ENCODE results near the gene BTRC.

Gene BTRC

GRCh38 chr10:101569622-101570427 is 215.9 kb downstream of the BTRC start:
- DNase-seq: peak; percentile 70

- DNase-seq: no peak
Measured at GRCh38 chr10:101570428-101571270, 216.7 kb downstream of the BTRC start.

- no peak for DNase-seq
Measured at GRCh38 chr10:101571271-101571925, 217.4 kb downstream of the BTRC start.

GRCh38 chr10:101572126-101572525 is 218.2 kb downstream of the BTRC start:
- DNase-seq: no peak

- DNase-seq: no peak
Measured at GRCh38 chr10:101572785-101573184, 218.8 kb downstream of the BTRC start.

GRCh38 chr10:101573885-101574753 is 220.2 kb downstream of the BTRC start:
- no peak for DNase-seq

GRCh38 chr10:101575091-101575490 is 221.1 kb downstream of the BTRC start:
- no peak for DNase-seq

- no peak for DNase-seq
Measured at GRCh38 chr10:101575580-101576210, 221.7 kb downstream of the BTRC start.

GRCh38 chr10:101576211-101576863 is 222.4 kb downstream of the BTRC start:
- DNase-seq: no peak

GRCh38 chr10:101577121-101577871 is 223.3 kb downstream of the BTRC start:
- DNase-seq: no peak

GRCh38 chr10:101578192-101578591 is 224.2 kb downstream of the BTRC start:
- DNase-seq: no peak

GRCh38 chr10:101578803-101579515 is 225.0 kb downstream of the BTRC start:
- no peak for DNase-seq

GRCh38 chr10:101579516-101579870 is 225.5 kb downstream of the BTRC start:
- no peak for DNase-seq

- no peak for DNase-seq
Measured at GRCh38 chr10:101580486-101581399, 226.8 kb downstream of the BTRC start.

GRCh38 chr10:101585841-101586240 is 231.9 kb downstream of the BTRC start:
- no peak for DNase-seq

GRCh38 chr10:101587725-101588653 is 234.0 kb downstream of the BTRC start, which contains the start of the genes DPCD and POLL:
Gene DPCD, plus strand, starts transcription at chr10:101588321. Its CDS starts 16 bp downstream, at chr10:101588337.
Gene POLL, minus strand, starts transcription at chr10:101588257. Its CDS starts 897 bp downstream, at chr10:101587360.
- DNase-seq: peak; percentile 83

GRCh38 chr10:101588879-101589278 is 234.9 kb downstream of the BTRC start:
- no peak for DNase-seq

Data from activated effector memory CD4-positive, alpha-beta T cell treated with Interleukin-2 at 50 U/mL for 16 hours (primary cell).